Measurements from ENCODE around the gene SLC12A1.

The SLC12A1 gene

DNA sequence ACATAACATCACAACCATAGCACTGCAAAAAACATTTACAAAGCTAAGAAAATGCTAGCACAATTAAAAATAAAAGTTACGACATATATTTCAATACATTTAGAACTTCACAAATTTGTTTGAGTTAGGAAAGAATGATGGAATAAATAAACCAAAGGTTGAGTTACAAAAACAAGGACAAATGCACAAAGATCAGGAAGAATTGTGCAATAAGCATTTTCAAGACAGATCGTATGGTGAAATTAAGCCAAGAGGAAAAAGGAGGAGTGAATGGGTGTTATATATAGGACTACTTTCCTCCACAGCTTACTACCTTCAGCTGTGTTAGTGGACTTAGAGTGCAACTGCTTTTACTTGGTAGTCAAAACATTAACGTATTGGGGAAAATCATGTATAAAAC, 20.6 kb upstream of the SLC12A1 start:
- no peak for TF ChIP-seq CTCF (IDR thresholded peaks at IDR 0.05; ENCODE audit: borderline replicate concordance, extremely low read depth, low read length, poor library complexity, severe bottlenecking)
- no peak for TF ChIP-seq EZH2 (IDR thresholded peaks at IDR 0.05; ENCODE audit: borderline replicate concordance, low read depth, low read length, severe bottlenecking)
- no peak for DNase-seq

DNA sequence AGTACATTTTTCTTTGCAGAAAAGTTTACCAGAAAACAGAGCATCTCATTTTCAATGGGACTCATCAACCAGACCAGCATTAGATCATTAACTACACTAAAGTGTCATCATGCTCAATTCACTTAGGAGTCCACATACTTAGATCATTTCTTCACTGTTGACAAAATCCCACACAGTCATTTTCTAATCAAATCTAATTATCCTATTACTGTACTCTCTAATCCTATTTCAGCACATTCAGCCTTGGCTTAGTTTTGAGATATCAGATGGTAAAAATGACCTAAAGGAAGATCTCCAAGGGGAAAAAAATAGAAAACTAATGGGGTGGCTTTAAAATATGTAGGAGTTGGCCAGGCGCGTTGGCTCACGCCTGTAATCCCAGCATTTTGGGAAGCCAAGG, 19.8 kb upstream of the SLC12A1 start:
- Histone ChIP-seq H3K79me2 (ENCODE audit: insufficient read depth, low read length) (no peaks in the 10 kb centered on the region), H3K4me3 (ENCODE audit: low read depth in 1 of 2, low read length in 2 of 2) (no peak overlapping the region), H3K9ac (ENCODE audit: low read depth, low read length) (no peak overlapping the region), H2AFZ (ENCODE audit: low read depth, low read length) (no peak overlapping the region), H3K4me1 (ENCODE audit: insufficient read depth, low read length) (no peaks in the 10 kb centered on the region), H3K36me3 (ENCODE audit: insufficient read depth, low read length) (no peaks in the 10 kb centered on the region), H3K4me2 (ENCODE audit: insufficient read depth, low read length) (no peak overlapping the region), H3K27ac (ENCODE audit: low read length) (no peak overlapping the region), H4K20me1 (ENCODE audit: insufficient read depth, low read length) (no peaks in the 10 kb centered on the region), H3K9me3 (ENCODE audit: insufficient read depth, low read length, severe bottlenecking) (no peaks in the 10 kb centered on the region), H3K27me3 (ENCODE audit: insufficient read depth, low read length, poor library complexity) (no peaks in the 10 kb centered on the region)
- TF ChIP-seq CTCF (IDR thresholded peaks at IDR 0.05; ENCODE audit: borderline replicate concordance, extremely low read depth, low read length, poor library complexity, severe bottlenecking) = no peak
- TF ChIP-seq EZH2 (IDR thresholded peaks at IDR 0.05; ENCODE audit: borderline replicate concordance, low read depth, low read length, severe bottlenecking) = no peak
- DNase-seq = no peak
- ATAC-seq (ENCODE audit: insufficient read depth, low read depth) = no peak

More for the DNA sequence above, 20.6 kb upstream of the SLC12A1 start:
- Histone ChIP-seq H3K4me2 (ENCODE audit: insufficient read depth, low read length) (no peak overlapping the region), H2AFZ (ENCODE audit: low read depth, low read length) (no peak overlapping the region), H3K9ac (ENCODE audit: low read depth, low read length) (no peak overlapping the region), H3K4me1 (ENCODE audit: insufficient read depth, low read length) (no peaks in the 10 kb centered on the region), H3K9me3 (ENCODE audit: insufficient read depth, low read length, severe bottlenecking) (no peaks in the 10 kb centered on the region), H3K36me3 (ENCODE audit: insufficient read depth, low read length) (no peaks in the 10 kb centered on the region), H3K79me2 (ENCODE audit: insufficient read depth, low read length) (no peaks in the 10 kb centered on the region), H3K27ac (ENCODE audit: low read length) (no peak overlapping the region), H3K27me3 (ENCODE audit: insufficient read depth, low read length, poor library complexity) (no peaks in the 10 kb centered on the region), H4K20me1 (ENCODE audit: insufficient read depth, low read length) (no peaks in the 10 kb centered on the region), H3K4me3 (ENCODE audit: low read depth in 1 of 2, low read length in 2 of 2) (no peak overlapping the region)
- no peak for ATAC-seq (ENCODE audit: insufficient read depth, low read depth)

- no peaks in the 10 kb centered on the region for H3K27me3 ChIP-seq (ENCODE audit: insufficient read depth, low read length, poor library complexity)
- no peaks in the 10 kb centered on the region for H3K9me3 ChIP-seq (ENCODE audit: insufficient read depth, low read length, severe bottlenecking)
- H3K79me2 ChIP-seq (ENCODE audit: insufficient read depth, low read length) = no peaks in the 10 kb centered on the region
- no peaks in the 10 kb centered on the region for H3K4me1 ChIP-seq (ENCODE audit: insufficient read depth, low read length)
- TF ChIP-seq CTCF (IDR thresholded peaks at IDR 0.05; ENCODE audit: borderline replicate concordance, extremely low read depth, low read length, poor library complexity, severe bottlenecking) (no peak), EZH2 (IDR thresholded peaks at IDR 0.05; ENCODE audit: borderline replicate concordance, low read depth, low read length, severe bottlenecking) (no peak)
- no peak overlapping the region for H3K4me2 ChIP-seq (ENCODE audit: insufficient read depth, low read length)
- no peak overlapping the region for H3K27ac ChIP-seq (ENCODE audit: low read length)
- H3K9ac ChIP-seq (ENCODE audit: low read depth, low read length) = no peak overlapping the region
- peak; percentile 61 for DNase-seq
- H4K20me1 ChIP-seq (ENCODE audit: insufficient read depth, low read length) = no peaks in the 10 kb centered on the region
- no peak overlapping the region for H2AFZ ChIP-seq (ENCODE audit: low read depth, low read length)
- no peak overlapping the region for H3K4me3 ChIP-seq (ENCODE audit: low read depth in 1 of 2, low read length in 2 of 2)
- no peaks in the 10 kb centered on the region for H3K36me3 ChIP-seq (ENCODE audit: insufficient read depth, low read length)
- ATAC-seq (ENCODE audit: insufficient read depth, low read depth) = peak; percentile 58; the same call in 1 of the 3 replicates
Observed at GRCh38 chr15:48190932-48191573, 15.0 kb upstream of the SLC12A1 start.
